Measurements from ENCODE around the gene GPR17.

Gene GPR17

GRCh38 chr2:127643439-127644065, 2.4 kb upstream of the GPR17 start:
- DNase-seq: no peak

DNA sequence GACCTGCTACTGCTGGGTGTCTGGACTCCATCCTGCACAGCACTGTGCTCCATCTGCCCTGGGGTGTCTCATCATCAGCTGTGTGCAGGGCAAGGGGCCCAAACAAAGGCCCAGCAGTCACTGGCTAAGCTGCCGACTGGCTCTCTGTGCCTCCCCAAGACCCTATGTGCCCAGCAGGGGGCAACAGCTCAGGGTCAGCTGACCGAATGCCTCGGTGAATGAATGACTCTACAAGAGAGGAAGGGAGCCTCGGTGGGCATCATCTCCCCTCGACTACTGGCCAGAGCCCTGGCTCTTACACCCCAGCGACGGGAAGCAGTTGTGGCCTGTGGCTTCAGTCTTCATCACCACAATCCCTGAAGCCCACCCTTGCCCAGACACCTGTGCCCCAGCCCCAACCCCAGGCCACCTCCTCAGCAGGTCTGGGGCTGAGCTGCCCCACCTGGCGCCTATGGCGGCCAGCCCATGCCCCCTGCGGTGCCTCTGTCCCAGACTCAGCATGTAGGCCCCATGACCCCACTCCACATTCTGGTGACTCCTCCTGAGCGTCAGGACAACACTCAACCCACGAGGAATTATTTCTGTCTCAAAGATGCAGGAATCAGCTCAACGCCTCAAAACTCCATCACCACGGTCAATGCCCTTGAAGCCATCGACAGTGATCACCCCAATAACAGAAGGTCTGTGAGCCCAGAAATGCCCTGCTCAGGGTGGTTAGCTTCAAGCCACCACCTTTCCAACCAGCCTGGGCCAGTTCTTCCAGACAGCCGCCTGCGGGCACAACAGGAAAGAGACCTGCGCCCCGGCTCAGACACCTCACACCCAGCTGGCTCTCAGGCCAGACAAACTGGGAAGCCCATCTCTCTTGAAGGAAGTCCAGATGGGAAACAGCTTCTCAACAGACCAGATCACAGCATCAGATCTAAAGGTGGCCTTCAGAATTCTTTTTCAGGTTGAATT, 1.6 kb upstream of the GPR17 start:
- DNase-seq: no peak

DNA sequence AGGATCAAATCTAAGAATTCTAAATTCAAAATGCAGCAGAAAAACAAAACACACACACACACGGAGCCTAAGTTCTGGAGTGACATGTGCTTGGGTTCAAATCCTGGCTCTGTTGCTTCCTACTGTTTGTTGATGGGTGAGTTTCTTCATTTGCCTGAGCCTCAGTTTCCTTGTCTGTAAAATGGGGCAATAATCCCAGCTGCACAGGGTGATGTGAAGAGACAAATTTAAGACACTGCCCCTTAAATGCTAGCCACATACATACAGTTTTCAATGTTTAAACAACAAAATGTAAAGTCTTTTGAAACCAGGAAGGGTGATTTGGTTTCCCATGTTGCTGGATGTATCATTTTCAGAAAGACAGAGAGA, 943 bp upstream of the GPR17 start:
- no peak for DNase-seq

DNA sequence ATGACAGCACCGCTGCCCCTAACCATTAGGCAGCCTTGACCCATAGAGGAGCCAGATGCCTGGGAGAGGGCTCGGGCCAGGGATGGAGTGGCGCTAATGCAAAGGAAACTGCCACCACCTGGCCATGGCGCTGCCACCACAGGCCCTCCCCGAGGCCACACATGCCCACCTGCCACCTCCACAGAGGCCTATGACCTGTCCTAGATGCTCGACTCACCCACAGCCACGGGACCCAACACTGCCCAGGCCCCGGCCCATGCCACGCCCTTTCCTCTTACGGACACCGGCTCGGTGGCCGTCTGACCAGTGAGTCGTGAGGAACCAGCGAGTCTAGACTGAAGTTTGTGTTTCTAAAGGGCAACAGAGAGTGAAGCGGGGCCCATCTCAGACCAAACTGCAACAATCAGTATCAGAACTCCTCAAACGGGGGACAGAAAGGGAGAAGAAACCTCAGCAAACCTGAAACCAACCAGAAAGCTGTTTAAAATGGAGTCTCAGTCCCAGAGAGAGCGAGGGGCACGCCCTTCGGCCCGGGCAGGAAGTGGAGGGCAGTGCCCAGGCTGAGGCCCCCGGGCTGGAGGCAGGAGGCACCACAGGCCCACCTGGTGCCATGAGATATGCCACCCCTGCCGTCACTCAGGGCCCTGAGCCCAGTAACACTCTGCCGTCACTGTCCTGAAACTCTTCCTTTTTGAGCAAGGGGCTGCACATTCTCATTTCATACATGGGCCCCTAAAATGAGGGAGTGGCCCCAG, 711 bp downstream of the GPR17 start:
- no peak for DNase-seq

DNA sequence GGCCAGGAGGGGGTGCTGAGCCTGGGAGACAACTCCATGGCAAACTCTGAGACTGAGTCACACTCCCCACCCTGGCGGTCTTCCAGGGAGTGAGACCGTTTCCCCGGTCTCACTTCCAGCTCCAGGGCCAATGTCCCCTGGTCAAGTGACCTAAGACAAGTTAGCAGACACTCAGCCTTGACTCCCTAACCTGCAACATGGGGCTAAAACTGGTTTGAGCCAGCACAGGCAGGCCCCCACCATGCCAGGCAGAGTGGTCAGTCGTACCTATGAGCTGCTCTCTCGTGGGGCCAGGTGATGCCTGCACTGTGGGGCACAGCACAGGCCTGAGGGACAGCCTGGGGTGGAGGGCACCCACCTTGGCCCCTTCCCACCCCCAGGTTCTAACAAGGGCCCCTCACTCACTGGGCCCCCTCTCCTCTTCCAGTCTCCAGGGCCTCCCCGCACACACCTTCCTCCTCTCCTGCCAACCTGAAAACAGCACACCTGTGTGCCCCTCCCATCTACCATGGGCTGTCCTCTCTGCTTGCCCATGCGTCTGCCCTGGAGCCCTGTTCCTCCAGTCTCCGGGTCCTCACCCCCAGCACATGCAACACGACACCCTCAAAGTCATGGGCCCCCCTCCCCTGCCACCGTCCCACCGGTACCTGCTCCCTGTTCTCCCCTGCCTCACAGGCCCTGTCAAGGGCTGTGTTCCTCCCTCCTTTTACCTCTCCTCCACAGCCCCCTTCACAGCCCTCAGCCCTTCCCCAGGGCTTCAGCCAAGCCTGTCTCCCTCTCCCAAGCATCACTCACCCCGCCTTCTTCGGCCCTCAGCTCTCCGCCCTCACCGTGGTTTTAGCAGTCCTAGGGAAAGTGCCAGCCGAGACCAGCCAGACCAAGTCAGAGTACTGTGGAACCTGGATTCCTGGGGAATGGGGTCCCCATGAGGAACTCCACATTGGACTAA, 1.6 kb downstream of the GPR17 start:
- peak; percentile 46 for DNase-seq

DNA sequence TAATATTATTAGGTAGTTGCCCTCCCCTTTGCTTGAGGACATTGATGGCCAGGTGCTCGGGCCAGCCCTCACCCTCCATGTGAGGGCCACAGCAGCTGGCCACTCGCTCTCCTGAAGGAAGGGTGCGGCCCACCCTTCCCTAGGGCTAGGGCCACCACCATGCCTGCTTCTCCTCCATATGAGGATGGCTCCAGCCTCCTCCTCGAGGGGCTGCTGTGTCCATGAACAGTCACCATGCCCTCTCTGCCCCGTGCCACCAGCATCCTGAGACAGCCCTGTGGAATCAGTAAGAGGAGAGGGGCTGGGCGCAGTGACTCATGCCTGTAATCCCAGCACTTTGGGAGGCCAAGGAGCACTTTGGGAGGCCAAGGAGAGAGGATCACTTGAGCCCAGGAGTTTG, 2.4 kb downstream of the GPR17 start:
- DNase-seq: no peak

GRCh38 chr2:127649100-127649611, 3.2 kb downstream of the GPR17 start:
- no peak for DNase-seq

- peak; percentile 78 for DNase-seq
These were observed 3.7 kb downstream of the GPR17 start for GRCh38 chr2:127649684-127650040.

DNA sequence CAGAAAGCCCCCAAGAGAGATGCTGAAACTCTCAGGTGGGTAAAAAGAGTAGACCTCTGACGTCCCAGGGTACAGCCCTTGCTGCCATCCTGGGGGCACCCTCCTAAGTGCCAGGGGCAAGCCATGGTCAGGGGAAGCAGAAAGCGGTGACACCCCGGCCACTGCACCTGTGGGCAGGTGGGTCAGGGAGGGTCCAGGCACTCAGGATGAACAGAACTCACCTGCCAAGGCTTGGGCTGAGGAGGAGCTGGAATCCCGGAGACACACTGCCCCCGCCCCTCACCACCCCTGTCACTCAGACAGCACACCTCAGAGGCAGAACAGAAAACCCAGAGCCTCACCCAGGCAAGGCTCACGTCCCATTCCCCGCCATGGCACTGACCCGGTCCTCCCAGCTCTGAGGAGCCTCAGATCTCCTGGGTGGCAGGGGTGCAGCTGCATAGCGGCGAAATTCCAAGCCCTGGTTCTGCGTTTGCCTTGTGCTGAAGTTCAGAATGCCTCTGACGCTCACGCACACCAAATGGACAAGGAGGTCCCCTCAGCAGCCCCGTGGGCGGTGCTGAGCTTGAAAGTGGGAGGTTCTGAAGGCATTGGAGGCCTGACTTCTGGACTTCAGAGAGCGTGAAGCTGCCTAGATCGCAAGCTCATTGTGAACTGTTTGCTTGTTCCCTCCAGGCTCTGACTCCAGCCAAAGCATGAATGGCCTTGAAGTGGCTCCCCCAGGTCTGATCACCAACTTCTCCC, 4.3 kb downstream of the GPR17 start:
- DNase-seq: no peak

- DNase-seq: no peak
These were observed 4.9 kb downstream of the GPR17 start for GRCh38 chr2:127650785-127651380.

DNA sequence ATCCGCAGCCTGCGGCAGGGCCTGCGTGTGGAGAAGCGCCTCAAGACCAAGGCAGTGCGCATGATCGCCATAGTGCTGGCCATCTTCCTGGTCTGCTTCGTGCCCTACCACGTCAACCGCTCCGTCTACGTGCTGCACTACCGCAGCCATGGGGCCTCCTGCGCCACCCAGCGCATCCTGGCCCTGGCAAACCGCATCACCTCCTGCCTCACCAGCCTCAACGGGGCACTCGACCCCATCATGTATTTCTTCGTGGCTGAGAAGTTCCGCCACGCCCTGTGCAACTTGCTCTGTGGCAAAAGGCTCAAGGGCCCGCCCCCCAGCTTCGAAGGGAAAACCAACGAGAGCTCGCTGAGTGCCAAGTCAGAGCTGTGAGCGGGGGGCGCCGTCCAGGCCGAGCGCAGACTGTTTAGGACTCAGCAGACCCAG, 5.4 kb downstream of the GPR17 start:
- no peak for DNase-seq

DNA sequence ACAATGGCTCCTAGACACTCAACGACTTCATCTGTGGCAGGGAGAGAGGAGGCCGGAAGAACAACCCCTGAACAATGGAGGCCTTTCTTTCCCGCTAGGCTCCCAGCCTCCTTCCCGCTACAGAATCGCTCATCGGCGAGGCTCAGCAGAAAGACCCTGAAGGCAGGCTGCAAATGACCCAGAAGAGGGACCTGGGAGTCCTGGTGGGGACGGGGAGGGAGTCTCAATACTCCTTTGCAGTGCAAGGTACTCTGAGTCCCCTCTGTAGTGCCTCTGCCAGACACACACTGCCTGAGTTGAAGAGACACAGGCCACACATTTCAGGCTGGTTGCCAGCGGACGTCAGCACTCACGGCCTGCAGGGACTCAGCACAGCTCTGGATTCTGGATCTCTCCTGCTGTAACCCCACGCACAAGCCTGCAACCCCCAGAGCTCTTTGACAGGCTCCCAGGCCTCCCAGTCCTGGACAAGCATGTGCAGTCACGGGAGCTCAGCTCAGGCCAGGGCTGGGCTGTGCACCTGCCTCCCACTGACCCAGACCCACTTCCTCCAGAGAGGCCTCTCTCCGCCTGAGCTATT, 6.1 kb downstream of the GPR17 start:
- DNase-seq: no peak

GRCh38 chr2:127652786-127653357, 6.9 kb downstream of the GPR17 start:
- no peak for DNase-seq

DNA sequence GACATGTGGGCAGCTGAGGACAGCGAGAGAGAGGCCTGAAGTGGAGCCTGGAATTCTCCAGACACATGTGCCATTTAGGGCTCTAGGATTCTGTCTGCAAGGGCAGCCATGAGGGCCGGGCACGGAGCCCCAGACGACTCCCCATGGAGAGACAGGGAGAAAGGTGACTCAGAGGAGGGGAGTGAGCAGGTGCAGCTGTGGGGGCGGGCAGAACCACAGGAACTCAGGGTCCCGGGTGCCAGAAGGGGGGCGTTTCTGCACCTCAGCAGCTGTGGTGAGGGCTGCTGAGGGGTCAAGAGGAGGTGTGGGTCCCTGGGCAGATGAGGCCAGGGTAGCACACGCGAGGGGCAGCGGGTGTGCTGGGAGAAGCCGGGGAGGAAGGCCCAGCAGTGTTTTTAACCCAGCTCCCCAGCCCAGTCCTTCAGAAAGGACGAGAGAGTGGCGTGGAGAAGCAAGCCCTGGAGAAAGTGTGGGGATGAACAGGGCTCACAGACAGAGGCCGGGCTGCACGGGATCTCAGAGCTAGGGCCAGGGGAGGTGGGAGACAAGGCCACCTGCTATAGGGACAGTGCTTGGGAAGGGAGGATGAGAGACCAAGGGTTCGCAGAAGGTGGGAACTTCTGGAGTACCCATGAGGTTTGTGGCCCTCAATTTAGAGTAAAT, 7.6 kb downstream of the GPR17 start:
- no peak for DNase-seq

GRCh38 chr2:127654084-127654837, 8.3 kb downstream of the GPR17 start:
- DNase-seq: no peak

GRCh38 chr2:127654838-127655175, 8.9 kb downstream of the GPR17 start:
- no peak for DNase-seq

GRCh38 chr2:127655209-127656073, 9.5 kb downstream of the GPR17 start:
- no peak for DNase-seq
